GM12878 (cell line): ENCODE measurements around the gene TTYH1.

Source experiments
- ATF2 ChIP-seq: IDR thresholded peaks from 2 replicates; pipeline ENCODE4 v1.6.1; 2012; ENCODE audit warnings: low read length, inconsistent platforms
- POLR2A ChIP-seq: IDR thresholded peaks from 2 replicates; pipeline ENCODE4 v1.6.1; 2011; ENCODE audit warnings: low read depth, mild to moderate bottlenecking, low read length

- TF ChIP-seq POLR2A (no peak), ATF2 (no peak)
These were observed 6.3 kb downstream of the TTYH1 start for GRCh38 chr19:54421521-54421920.
